Activated T-cell treated with anti-CD3 and anti-CD28 coated beads for 1 hour (primary cell): Measurements from ENCODE around the gene SREBF2.

ENCODE experiments used
- DNase-seq: peaks from one replicate; pipeline ENCODE4 v3.0.0-alpha.2; 2020; ENCODE audit warnings: low read depth

SREBF2 gene

GRCh38 chr22:41880653-41881052 lies 47.7 kb downstream of the SREBF2 start:
- DNase-seq = no peak

- DNase-seq = no peak
Measured at GRCh38 chr22:41883400-41883799, 50.5 kb downstream of the SREBF2 start.

- DNase-seq = no peak
Measured at GRCh38 chr22:41885116-41885515, 52.2 kb downstream of the SREBF2 start.

- no peak for DNase-seq
Measured at GRCh38 chr22:41885516-41885915, 52.6 kb downstream of the SREBF2 start.

GRCh38 chr22:41888627-41889200 lies 55.8 kb downstream of the SREBF2 start:
- no peak for DNase-seq

- DNase-seq = no peak
Measured at GRCh38 chr22:41891407-41891806, 58.5 kb downstream of the SREBF2 start.

- DNase-seq = no peak
Measured at GRCh38 chr22:41892721-41893120, 59.8 kb downstream of the SREBF2 start.

- no peak for DNase-seq
Measured at GRCh38 chr22:41893591-41894375, 60.9 kb downstream of the SREBF2 start.

GRCh38 chr22:41898645-41899044 lies 65.7 kb downstream of the SREBF2 start:
- DNase-seq = no peak

- no peak for DNase-seq
Measured at GRCh38 chr22:41899110-41899509, 66.2 kb downstream of the SREBF2 start.

- DNase-seq = no peak
Measured at GRCh38 chr22:41899992-41900651, 67.2 kb downstream of the SREBF2 start.

GRCh38 chr22:41900652-41901312 lies 67.9 kb downstream of the SREBF2 start:
- DNase-seq = no peak

GRCh38 chr22:41902016-41902415 lies 69.1 kb downstream of the SREBF2 start:
- no peak for DNase-seq

- no peak for DNase-seq
Measured at GRCh38 chr22:41902932-41903421, 70.1 kb downstream of the SREBF2 start.

GRCh38 chr22:41904450-41905410 lies 71.8 kb downstream of the SREBF2 start:
- DNase-seq = no peak

GRCh38 chr22:41905411-41906202 lies 72.7 kb downstream of the SREBF2 start:
- DNase-seq = no peak

- no peak for DNase-seq
Measured at GRCh38 chr22:41906822-41907221, 73.9 kb downstream of the SREBF2 start.

GRCh38 chr22:41907436-41908401 lies 74.8 kb downstream of the SREBF2 start:
- DNase-seq = no peak
